HT1080 (cell line): Measurements from ENCODE around the gene KLK7. TPM values are rescaled to one million over a fixed set of nuclear protein-coding genes. Genes with fewer than 3 reads are reported as not detected.
A peak's percentile ranks its signal among the peaks of the same experiment; 100 is the strongest.
"Not testable (repeated sequence)": the region's sequence is repeated elsewhere in the genome, so short reads cannot be mapped to it uniquely, and the experiment has no call there.

ENCODE experiments used
- DNase-seq: peaks from one replicate; pipeline ENCODE4 v3.0.0-alpha.2; 2015; ENCODE audit warnings: low read depth
- total RNA-seq: library from RNA; depleted of rRNA; stranded (reverse); fragments of >200 nt; shearing (Covaris generic); gene quantifications from 2 replicates; pipeline ENCODE4 v1.2.3, GENCODE V29; 2014

The KLK7 gene
- total RNA-seq, 1 experiment from 2014 or later = not detected

- no peak for DNase-seq
Measured at GRCh38 chr19:51012661-51013190, 29.0 kb upstream of the KLK7 start.

GRCh38 chr19:51010066-51010795 lies 26.5 kb upstream of the KLK7 start:
- no peak for DNase-seq

DNA sequence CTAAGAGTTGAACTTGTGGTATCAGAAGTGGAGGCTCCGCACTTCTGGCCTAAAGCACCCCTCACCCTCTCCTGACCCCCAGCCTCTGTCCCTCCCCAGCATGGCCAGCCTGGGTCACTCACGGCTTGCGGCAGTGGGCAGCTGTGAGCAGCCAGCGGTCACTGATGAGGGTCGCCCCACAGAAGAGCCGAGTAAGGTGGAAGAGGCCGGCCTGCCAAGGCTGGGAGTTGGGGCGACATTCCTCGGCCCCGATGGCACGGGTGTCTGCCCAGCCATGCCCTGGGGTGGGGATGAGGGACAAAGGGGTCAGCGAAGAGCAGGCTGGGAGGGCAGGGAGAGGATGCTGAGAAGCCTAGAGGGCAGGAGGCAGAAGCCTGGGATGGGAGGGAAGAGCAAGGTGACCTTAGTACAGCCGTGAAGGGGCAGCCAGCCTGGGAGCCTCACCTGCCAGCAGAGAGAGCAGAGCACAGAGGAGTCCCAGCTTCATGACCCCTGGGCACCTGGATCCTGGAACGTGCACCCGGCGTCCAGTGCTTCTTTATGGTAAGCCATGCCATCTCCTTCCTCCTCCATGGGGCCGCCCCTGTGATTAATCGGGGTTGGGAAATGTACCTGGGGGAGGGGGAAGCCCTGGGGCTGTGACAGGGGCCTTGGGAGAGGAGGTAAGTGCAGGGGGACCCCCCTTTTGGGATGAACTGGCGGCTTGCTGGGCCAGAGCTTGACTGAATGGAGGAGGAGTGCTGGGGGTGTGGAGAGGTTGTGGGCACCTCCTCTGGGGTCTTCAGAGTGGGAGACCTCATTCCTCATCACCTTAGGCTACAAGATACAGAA lies 25.6 kb upstream of the KLK7 start:
- no peak for DNase-seq

DNA sequence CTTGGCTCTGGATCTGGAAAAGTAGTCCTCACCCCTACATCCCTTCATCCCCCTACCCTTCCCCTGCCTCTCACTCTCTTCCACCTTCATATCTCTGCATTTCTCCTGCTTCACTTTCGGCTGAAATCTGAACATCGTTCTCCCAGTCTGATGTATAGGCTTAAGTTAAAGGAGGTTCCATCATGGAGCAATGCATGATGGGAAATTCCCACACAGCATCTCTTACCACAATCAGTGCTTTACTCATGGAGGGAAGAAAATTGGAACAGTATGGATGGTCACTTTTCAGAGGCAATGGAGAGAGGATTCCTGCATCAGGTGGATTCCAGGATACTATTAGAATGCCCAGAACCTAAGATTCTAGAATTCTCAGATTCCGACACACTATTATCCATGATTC lies 23.8 kb upstream of the KLK7 start:
- no peak for DNase-seq

DNA sequence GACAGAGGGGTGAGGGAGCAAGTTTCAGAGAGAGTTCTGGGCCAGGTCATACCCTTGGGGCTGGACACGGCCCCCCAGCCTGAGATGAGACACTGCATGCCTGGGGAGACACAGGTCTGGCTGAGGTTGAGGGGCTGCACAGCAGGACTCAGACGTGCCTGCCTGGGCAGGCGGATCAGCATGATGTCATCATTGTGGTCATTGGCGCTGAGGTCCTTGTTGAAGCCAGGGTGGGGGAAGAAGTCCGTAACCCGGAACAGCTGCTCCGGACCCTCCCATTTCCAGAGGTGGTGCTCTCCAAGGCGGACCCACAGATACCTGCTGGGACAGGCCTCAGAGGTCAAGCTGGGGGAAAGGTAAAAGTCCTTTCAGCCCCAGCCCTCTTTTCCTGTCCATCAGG lies 22.7 kb upstream of the KLK7 start:
- no peak for DNase-seq

GRCh38 chr19:51005248-51005647 lies 21.5 kb upstream of the KLK7 start:
- DNase-seq = no peak

GRCh38 chr19:51003316-51003715 lies 19.6 kb upstream of the KLK7 start:
- DNase-seq = no peak

DNA sequence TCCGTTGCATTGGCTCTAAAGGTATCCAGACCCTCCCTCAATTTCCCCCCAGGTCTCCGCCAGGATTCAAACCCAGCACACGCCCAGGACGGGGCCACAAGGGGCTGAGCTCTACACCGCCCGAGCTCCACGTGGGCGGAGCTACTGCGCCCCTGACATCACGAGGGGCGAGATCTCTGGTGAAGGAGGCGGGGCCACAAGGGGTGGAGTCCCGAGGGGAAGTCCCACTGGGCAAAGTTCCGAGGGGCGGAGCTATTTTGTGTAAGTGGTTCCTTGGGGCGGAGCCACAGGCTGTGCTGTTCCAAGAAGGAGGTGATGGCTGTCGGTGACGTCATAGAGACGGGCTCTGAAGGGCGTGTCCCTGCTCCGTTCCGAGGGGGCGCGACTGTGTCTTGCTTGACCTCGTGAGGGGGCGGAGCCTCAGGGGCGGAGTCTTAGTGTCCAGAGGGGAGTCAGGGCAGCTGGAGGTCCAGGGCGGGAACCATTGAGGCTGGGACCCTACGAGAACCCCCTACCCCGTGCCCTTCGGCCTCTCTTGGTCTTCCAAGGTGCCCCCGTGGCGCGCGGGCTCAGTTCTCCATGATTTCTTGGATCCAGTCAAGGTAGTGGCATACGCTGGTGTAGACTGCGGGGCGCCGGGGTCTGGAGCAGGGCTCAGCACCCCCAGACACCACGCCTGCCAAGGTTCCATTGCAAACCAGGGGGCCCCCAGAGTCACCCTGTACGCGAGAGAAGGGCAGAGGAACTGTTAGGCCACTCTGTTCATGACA lies 19.0 kb upstream of the KLK7 start:
- no peak for DNase-seq

GRCh38 chr19:51002089-51002532 lies 18.4 kb upstream of the KLK7 start:
- DNase-seq = no peak

GRCh38 chr19:51001515-51001914 lies 17.8 kb upstream of the KLK7 start, which contains the start of gene KLK8:
Gene KLK8, minus strand, starts transcription at chr19:51001604. Its CDS starts 437 bp downstream, at chr19:51001167.
- no peak for DNase-seq

- no peak for DNase-seq
Measured at GRCh38 chr19:51000981-51001380, 17.3 kb upstream of the KLK7 start.

- no peak for DNase-seq
Measured at GRCh38 chr19:51000426-51000825, 16.7 kb upstream of the KLK7 start.

DNA sequence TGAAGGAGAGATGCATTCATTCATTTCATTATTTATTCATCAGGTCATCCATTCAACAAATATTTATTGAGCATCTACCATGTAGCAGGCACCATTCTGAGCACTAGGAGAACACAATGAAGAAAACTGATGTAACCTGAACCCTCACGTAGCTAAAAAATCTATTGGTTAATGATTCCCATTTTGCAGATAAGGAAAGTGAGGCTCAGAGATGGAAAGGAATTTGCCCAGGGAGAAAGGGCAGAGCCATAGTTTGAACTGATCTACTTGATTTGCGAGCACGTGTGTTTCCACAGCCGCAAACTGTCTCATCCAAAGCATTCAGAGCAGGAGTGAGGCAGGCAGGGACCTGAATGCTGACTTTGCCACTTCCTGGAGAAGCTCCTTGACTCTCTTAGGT lies 15.0 kb upstream of the KLK7 start:
- no peak for DNase-seq

GRCh38 chr19:50998061-50998460 lies 14.3 kb upstream of the KLK7 start:
- no peak for DNase-seq

DNA sequence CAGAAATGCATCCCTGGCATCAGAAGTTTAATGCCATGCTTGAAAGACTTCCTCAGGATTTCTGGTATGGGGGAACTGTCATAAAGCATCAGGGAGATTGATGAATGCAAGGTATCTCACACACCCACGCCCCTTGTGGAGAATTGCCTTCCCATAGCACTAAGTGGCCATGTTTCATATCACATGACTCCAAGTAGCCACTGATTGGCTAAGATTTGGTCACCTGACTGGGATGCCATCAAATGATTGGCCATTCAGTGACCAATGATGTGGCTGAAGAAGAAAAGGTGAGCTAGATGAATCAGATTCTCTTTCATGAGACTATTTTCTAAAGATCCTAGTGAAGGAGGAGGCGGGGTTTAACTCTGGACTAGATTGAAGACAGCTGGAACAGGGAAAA lies 10.4 kb upstream of the KLK7 start:
- peak; percentile 35 for DNase-seq

GRCh38 chr19:50992666-50993035 lies 8.9 kb upstream of the KLK7 start:
- DNase-seq = no peak

DNA sequence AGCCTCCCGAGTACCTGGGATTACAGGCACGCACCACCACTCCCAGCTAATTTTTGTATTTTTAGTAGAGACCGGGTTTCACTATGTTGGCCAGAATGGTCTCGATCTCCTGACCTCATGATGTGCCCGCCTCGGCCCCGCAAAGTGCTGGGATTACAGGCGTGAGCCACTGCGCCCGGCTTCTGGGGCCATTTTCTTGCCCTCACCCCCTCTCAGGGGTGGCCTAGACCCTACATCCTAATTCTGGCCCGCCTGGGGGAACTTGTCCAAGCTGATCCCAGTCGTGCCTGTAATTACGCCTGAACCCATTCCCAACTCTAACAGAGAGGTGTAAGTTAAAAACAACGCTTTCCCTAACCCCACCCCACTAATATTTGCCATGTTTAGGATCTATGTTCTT lies 699 bp upstream of the KLK7 start:
- DNase-seq = not testable (repeated sequence)

- no peak for DNase-seq
Measured at GRCh38 chr19:50982186-50982585, 1.5 kb downstream of the KLK7 start.

GRCh38 chr19:50981587-50982146 lies 2.0 kb downstream of the KLK7 start:
- DNase-seq = no peak

DNA sequence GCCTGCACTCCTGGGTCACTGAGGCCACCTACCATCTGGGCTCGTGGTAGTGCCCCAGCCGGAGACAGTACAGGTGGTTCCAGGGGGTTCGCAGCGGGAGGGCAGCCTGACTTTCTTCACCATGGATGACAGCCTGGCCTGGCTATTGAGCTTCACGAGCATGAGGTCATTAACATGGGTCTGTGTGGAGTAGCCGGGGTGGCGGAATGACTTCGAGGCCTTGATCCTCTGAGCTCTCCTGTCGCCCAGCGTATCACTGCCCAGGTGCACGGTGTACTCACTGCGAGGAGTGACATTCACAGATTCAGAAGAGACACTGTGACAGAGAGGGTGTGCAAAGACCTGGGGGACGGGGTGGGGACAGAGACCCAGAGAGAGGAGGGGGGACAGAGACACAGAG lies 3.5 kb downstream of the KLK7 start:
- no peak for DNase-seq

- no peak for DNase-seq
Measured at GRCh38 chr19:50979758-50980157, 4.0 kb downstream of the KLK7 start.
